ENCODE measurements around the gene KCNC1. TPM values are rescaled to one million over a fixed set of nuclear protein-coding genes. Genes with fewer than 3 reads are reported as not detected.

KCNC1 gene
- total and polyA plus RNA-seq, 9 of the 15 experiments (the other 6 are each of a cell fraction or from before 2014, with no cell fraction given) = 0.05 to 0.08 TPM; not detected in 7

DNA sequence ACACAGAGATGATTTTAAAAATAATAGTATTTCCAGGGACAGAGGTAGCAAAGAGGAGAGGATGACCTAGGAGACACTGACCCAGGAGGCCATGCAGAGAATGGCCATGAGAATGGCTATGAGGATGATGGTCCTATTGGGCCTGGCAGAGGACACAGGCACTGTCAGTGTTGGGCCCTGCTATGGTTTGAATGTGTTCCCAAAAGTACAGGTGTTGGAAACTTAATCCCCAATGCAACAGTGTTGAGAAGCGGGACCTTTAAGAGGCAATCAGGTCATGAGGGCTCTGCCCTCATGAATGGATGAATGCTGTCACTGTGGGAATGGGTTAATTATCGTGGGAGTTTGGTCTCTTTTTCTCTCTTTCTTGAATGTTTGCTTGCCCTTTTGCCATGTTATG is 61.6 kb downstream of the KCNC1 start:
- intact Hi-C loops (cut with micrococcal nuclease) (no loop called here), in situ Hi-C loops (cut with MboI) (no loop called here)
- Histone ChIP-seq H3K9me1 (ENCODE audit: control insufficient read depth, insufficient read depth, low read length) (no peaks in the 10 kb centered on the region), H3K9me3 (replicated peaks; ENCODE audit: control insufficient read depth, insufficient read depth, low read depth, low read length) (no peaks in the 10 kb centered on the region), H3K4me3 (no peak overlapping the region), H4K20me1 (replicated peaks; ENCODE audit: control insufficient read depth, insufficient read depth, low read length) (no peaks in the 10 kb centered on the region; the same call in 1 of the 2 replicates), H2AFZ (ENCODE audit: low read depth, low read length) (no peak overlapping the region), H3K4me2 (ENCODE audit: insufficient read depth, low read length) (no peak overlapping the region), H3K27me3 (ENCODE audit: control insufficient read depth in 2 of 2, insufficient read depth in 2 of 2, low read length in 2 of 2) (no peaks in the 10 kb centered on the region), H3K27ac (ENCODE audit: extremely low read depth, low read depth, low read length) (no peak overlapping the region), H3K36me3 (ENCODE audit: control insufficient read depth, insufficient read depth, low read length) (no peaks in the 10 kb centered on the region), H3K9ac (ENCODE audit: insufficient read depth in 1 of 2, low read depth in 2 of 2, low read length in 2 of 2) (no peak overlapping the region), H3K79me2 (ENCODE audit: control insufficient read depth, insufficient read depth, low read length) (no peaks in the 10 kb centered on the region), H3K4me1 (replicated peaks in 1 of 2; ENCODE audit: control insufficient read depth in 2 of 2, insufficient read depth in 2 of 2, low read length in 2 of 2) (no peaks in the 10 kb centered on the region)
- BruUV-seq (replicated peaks) = no TSS peak
- ChIA-PET POLR2A (interaction anchor here (0.6 kb wide), 1 partner anchor 96 kb away, joined by 4 read pairs; no protein-coding TSS in a partner anchor), CTCF (ENCODE audit: low intra/inter-chr PET ratio) (no interaction called here)
- WGBS (ENCODE audit: insufficient coverage, low coverage, missing lambda C conversion rate) = 20% methylated on average over 1 of the region's 2 CpGs
- TF ChIP-seq HNRNPUL1 (IDR thresholded peaks at IDR 0.05; ENCODE audit: low read length) (no peak), ZNF347 (CRISPR knock-in tag; IDR thresholded peaks at IDR 0.05; ENCODE audit: low read depth) (no peak), TAF1 (IDR thresholded peaks at IDR 0.05; ENCODE audit: control insufficient read depth, extremely low read depth, insufficient read depth, low read length, severe bottlenecking) (no peak), PRMT5 (CRISPR knock-in tag; IDR thresholded peaks at IDR 0.05) (no peak), ZNF311 (CRISPR knock-in tag; IDR thresholded peaks at IDR 0.05) (no peak), MYBL2 (IDR thresholded peaks at IDR 0.05; ENCODE audit: low read depth) (no peak), MYBL2 (CRISPR knock-in tag; IDR thresholded peaks at IDR 0.05; ENCODE audit: borderline replicate concordance) (no peak), NR2C2 (CRISPR knock-in tag; IDR thresholded peaks at IDR 0.05) (no peak), NR2C2 (tag; IDR thresholded peaks at IDR 0.05) (no peak), SP1 (CRISPR knock-in tag; IDR thresholded peaks at IDR 0.05) (no peak)
- DNase-seq (ENCODE audit: extremely low read depth in 1 of 4, low spot score in 3 of 4) = no peak
- no peak for FAIRE-seq
- no peak for ATAC-seq

Measured in K562 (cell line).